PC-3 (cell line): ENCODE measurements around the gene ALKBH8.

ENCODE experiments used
- EZH2 ChIP-seq: fragments of 300-600 bp; sonication (generic); IDR thresholded peaks from one replicate; pipeline ENCODE4 v1.6.1; 2017; ENCODE audit warnings: antibody characterized with exemption, mild to moderate bottlenecking, low read length; ENCODE audit not compliant: unreplicated experiment
- TF ChIP-seq, protein P1 (sequence below): fragments of 300-600 bp; sonication (generic); conservative IDR thresholded peaks from 2 replicates; pipeline ENCODE4 v1.5.1; 2017; ENCODE audit warnings: antibody characterized with exemption, low read depth, mild to moderate bottlenecking, low read length

DNA sequence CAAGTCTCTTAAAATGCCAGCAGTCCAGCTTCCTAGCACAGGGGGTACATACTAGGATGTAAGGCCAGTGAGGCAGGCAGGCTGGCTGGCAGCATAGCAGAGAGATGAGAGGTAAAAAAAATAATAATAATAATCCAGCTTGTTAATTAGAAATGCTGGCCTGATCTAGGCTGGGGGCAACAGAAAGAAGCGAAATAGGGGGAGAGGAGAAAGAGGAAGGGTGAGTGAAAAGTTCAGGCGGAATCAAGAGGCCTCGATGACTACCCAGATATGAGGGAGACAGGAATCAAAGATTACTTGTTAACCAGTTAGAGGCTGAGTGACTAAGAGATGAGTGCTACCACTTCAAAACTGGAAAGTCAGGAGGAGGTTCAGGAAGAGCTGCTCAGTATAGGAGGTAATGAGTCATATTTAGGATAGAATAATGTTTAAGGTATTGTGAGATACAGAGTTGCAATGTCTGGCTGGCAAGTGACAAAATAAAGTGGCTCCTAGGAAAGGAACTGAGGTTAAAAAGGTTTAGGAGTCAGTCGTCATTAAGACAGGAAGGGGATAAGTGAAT lies 2.8 kb downstream of the ALKBH8 start:
- TF ChIP-seq, protein P1, sequence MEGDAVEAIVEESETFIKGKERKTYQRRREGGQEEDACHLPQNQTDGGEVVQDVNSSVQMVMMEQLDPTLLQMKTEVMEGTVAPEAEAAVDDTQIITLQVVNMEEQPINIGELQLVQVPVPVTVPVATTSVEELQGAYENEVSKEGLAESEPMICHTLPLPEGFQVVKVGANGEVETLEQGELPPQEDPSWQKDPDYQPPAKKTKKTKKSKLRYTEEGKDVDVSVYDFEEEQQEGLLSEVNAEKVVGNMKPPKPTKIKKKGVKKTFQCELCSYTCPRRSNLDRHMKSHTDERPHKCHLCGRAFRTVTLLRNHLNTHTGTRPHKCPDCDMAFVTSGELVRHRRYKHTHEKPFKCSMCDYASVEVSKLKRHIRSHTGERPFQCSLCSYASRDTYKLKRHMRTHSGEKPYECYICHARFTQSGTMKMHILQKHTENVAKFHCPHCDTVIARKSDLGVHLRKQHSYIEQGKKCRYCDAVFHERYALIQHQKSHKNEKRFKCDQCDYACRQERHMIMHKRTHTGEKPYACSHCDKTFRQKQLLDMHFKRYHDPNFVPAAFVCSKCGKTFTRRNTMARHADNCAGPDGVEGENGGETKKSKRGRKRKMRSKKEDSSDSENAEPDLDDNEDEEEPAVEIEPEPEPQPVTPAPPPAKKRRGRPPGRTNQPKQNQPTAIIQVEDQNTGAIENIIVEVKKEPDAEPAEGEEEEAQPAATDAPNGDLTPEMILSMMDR, result no peak
- TF ChIP-seq EZH2, result no peak
